Muscle of back (tissue), 11 donors: ENCODE measurements around the gene LDLRAD4. TPM values are rescaled to one million over a fixed set of nuclear protein-coding genes. Genes with fewer than 3 reads are reported as not detected.
"Not testable (repeated sequence)": the region's sequence is repeated elsewhere in the genome, so short reads cannot be mapped to it uniquely, and the experiment has no call there.

Source experiments
- DNase-seq, 3 donors: peaks; one replicate each; pipeline versions ENCODE4 v3.0.0 to v3.0.0-alpha.2; 2013
- polyA plus RNA-seq, 10 donors: library from polyadenylated mRNA; unstranded; fragments of 120-200 nt; gene quantifications; one replicate each; pipeline ENCODE4 v1.2.1, GENCODE V29; 2013; ENCODE audit not compliant: insufficient read length in 10 of 10

Gene LDLRAD4
- polyA plus RNA-seq, 10 donors: 6.9 to 15.9 (median 11.2) TPM

GRCh38 chr18:13457327-13457726, 238.8 kb downstream of the LDLRAD4 start:
- no peak for DNase-seq

GRCh38 chr18:13460946-13461345, 242.4 kb downstream of the LDLRAD4 start:
- no peak for DNase-seq

- DNase-seq: no peak
Measured at GRCh38 chr18:13461469-13461868, 242.9 kb downstream of the LDLRAD4 start.

- peak in 2 of 3 donors; percentile 25 to 43 for DNase-seq
Measured at GRCh38 chr18:13461936-13462335, 243.4 kb downstream of the LDLRAD4 start.

- DNase-seq: no peak
Measured at GRCh38 chr18:13462686-13463085, 244.1 kb downstream of the LDLRAD4 start.

- DNase-seq: no peak
Measured at GRCh38 chr18:13463526-13464210, 245.1 kb downstream of the LDLRAD4 start.

- DNase-seq: peak in 1 of 3 donors; percentile 54
Measured at GRCh38 chr18:13464432-13465123, 246.0 kb downstream of the LDLRAD4 start.

- no peak for DNase-seq
Measured at GRCh38 chr18:13465124-13465446, 246.5 kb downstream of the LDLRAD4 start.

- DNase-seq: no peak
Measured at GRCh38 chr18:13465476-13465875, 246.9 kb downstream of the LDLRAD4 start.

GRCh38 chr18:13470516-13471197, 252.1 kb downstream of the LDLRAD4 start:
- no peak for DNase-seq

GRCh38 chr18:13471198-13471845, 252.8 kb downstream of the LDLRAD4 start:
- DNase-seq: peak in 1 of 3 donors; percentile 17

GRCh38 chr18:13471971-13472628, 253.5 kb downstream of the LDLRAD4 start:
- peak in 1 of 3 donors; percentile 44 for DNase-seq

GRCh38 chr18:13473751-13474150, 255.2 kb downstream of the LDLRAD4 start:
- no peak for DNase-seq

GRCh38 chr18:13474336-13474735, 255.8 kb downstream of the LDLRAD4 start:
- DNase-seq: no peak

GRCh38 chr18:13474907-13475545, 256.5 kb downstream of the LDLRAD4 start:
- DNase-seq: no peak

GRCh38 chr18:13476312-13476711, 257.8 kb downstream of the LDLRAD4 start:
- DNase-seq: not testable (repeated sequence)

GRCh38 chr18:13477147-13477683, 258.7 kb downstream of the LDLRAD4 start:
- DNase-seq: no peak

GRCh38 chr18:13480571-13481255, 262.2 kb downstream of the LDLRAD4 start:
- no peak for DNase-seq

GRCh38 chr18:13481331-13481730, 262.8 kb downstream of the LDLRAD4 start:
- DNase-seq: no peak
